IMR-90 (cell line): ENCODE measurements around the gene SPHK2. TPM values are rescaled to one million over a fixed set of nuclear protein-coding genes. Genes with fewer than 3 reads are reported as not detected.

ENCODE experiments used
- ATAC-seq: fragments of 200-7000 bp; cut with Tn5 transposase; 2 replicates; pipeline ENCODE4 v1.9.1; 2020; ENCODE audit warnings: low read depth, mild to moderate bottlenecking, moderate library complexity
- BruUV-seq: library from RNA; stranded (reverse); fragments of 400-500 nt; replicated peaks from 2 replicates; lab custom pipeline; 2021; lab: Mats Ljungman, UMichigan
- CTCF ChIA-PET: fragments of 300-600 bp; formaldehyde crosslinking; extraction: SDS; loops from one replicate; lab custom pipeline; 2021; ENCODE audit warnings: antibody characterized with exemption; lab: Yijun Ruan, JAX
- POLR2A ChIA-PET: fragments of 300-600 bp; sonication (Branson Sonifier 250); formaldehyde crosslinking; loops from one replicate; lab custom pipeline; 2022; ENCODE audit warnings: antibody characterized with exemption; ENCODE audit not compliant: unreplicated experiment; lab: Charles Lee
- DNase-seq: peaks from one replicate; pipeline ENCODE4 v3.0.0; 2013
- H2AFZ ChIP-seq: replicated peaks from 2 replicates; pipeline ENCODE3; 2013; ENCODE audit warnings: low read length, mild to moderate bottlenecking; ENCODE audit not compliant: poor library complexity
- H2AK5ac ChIP-seq: 2 replicates; pipeline ENCODE4 v1.6.1; 2013; ENCODE audit warnings: low read depth, low read length, inconsistent platforms
- H2AK9ac ChIP-seq: replicated peaks from 2 replicates; pipeline ENCODE3; 2013; ENCODE audit warnings: mild to moderate bottlenecking, low read depth, low read length, moderate library complexity; ENCODE audit not compliant: poor library complexity
- H2BK120ac ChIP-seq: 2 replicates; pipeline ENCODE4 v1.6.1; 2013; ENCODE audit warnings: low read depth, low read length, inconsistent platforms
- H2BK15ac ChIP-seq: 3 replicates; pipeline ENCODE4 v1.6.1; 2013; ENCODE audit warnings: low read depth, low read length, inconsistent platforms
- H2BK20ac ChIP-seq: 2 replicates; pipeline ENCODE4 v1.6.1; 2013; ENCODE audit warnings: low read depth, mild to moderate bottlenecking, inconsistent platforms, low read length, moderate library complexity
- H2BK5ac ChIP-seq: 2 replicates; pipeline ENCODE4 v1.6.1; 2013; ENCODE audit warnings: mild to moderate bottlenecking, low read depth, low read length, inconsistent platforms; ENCODE audit not compliant: poor library complexity, severe bottlenecking
- H3K14ac ChIP-seq: replicated peaks from 2 replicates; pipeline ENCODE4 v1.6.1; 2013; ENCODE audit warnings: low read depth, low read length, inconsistent platforms
- H3K18ac ChIP-seq: 2 replicates; pipeline ENCODE4 v1.6.1; 2013; ENCODE audit warnings: low read depth, low read length, control low read depth
- H3K23ac ChIP-seq: 2 replicates; pipeline ENCODE4 v1.6.1; 2013; ENCODE audit warnings: low read depth, low read length, inconsistent platforms
- H3K27ac ChIP-seq: 2 replicates; pipeline ENCODE4 v1.5.1; 2013; ENCODE audit warnings: mild to moderate bottlenecking, control low read depth, low read length; ENCODE audit not compliant: insufficient read depth
- H3K27me3 ChIP-seq: 2 replicates; pipeline ENCODE4 v1.6.1; 2013; ENCODE audit warnings: low read length; ENCODE audit not compliant: control insufficient read depth, insufficient read depth
- H3K36me3 ChIP-seq: 2 replicates; pipeline ENCODE4 v1.6.1; 2013; ENCODE audit warnings: low read length, mixed read lengths; ENCODE audit not compliant: control insufficient read depth, insufficient read depth
- H3K4ac ChIP-seq: 2 replicates; pipeline ENCODE4 v1.6.1; 2013; ENCODE audit warnings: low read depth, low read length, inconsistent platforms
- H3K4me1 ChIP-seq: 2 replicates; pipeline ENCODE4 v1.6.1; 2013; ENCODE audit warnings: low read length, mixed read lengths; ENCODE audit not compliant: control insufficient read depth, insufficient read depth
- H3K4me2 ChIP-seq: 2 replicates; pipeline ENCODE4 v1.6.1; 2013; ENCODE audit warnings: low read depth, mild to moderate bottlenecking, control low read depth, low read length, moderate library complexity
- H3K4me3 ChIP-seq: 2 replicates; pipeline ENCODE4 v1.5.1; 2013; ENCODE audit warnings: low read depth, mild to moderate bottlenecking, control low read depth, low read length, moderate library complexity; ENCODE audit not compliant: insufficient read depth
- H3K56ac ChIP-seq: 2 replicates; pipeline ENCODE4 v1.6.1; 2013; ENCODE audit warnings: low read length, inconsistent platforms; ENCODE audit not compliant: insufficient read depth; ENCODE audit errors: extremely low read depth
- H3K79me1 ChIP-seq, 2 experiments: 2 replicates each; pipeline ENCODE4 v1.6.1; 2013; ENCODE audit warnings: low read length in 2 of 2, inconsistent platforms in 1 of 2, low read depth in 1 of 2
- H3K9ac ChIP-seq: 2 replicates; pipeline ENCODE4 v1.6.1; 2013; ENCODE audit warnings: low read depth, low read length, control low read depth
- H3K9me1 ChIP-seq: 2 replicates; pipeline ENCODE4 v1.6.1; 2013; ENCODE audit warnings: low read length, inconsistent platforms; ENCODE audit not compliant: insufficient read depth
- H3K9me3 ChIP-seq: 2 replicates; pipeline ENCODE4 v1.6.1; 2013; ENCODE audit warnings: low read length; ENCODE audit not compliant: control insufficient read depth, insufficient read depth
- H4K20me1 ChIP-seq: 2 replicates; pipeline ENCODE4 v1.6.1; 2013; ENCODE audit warnings: low read length, inconsistent platforms; ENCODE audit not compliant: insufficient read depth
- H4K5ac ChIP-seq: 2 replicates; pipeline ENCODE4 v1.6.1; 2013; ENCODE audit warnings: mild to moderate bottlenecking, low read depth, low read length, control low read depth
- H4K8ac ChIP-seq, 2 experiments: 2 replicates each; pipeline ENCODE4 v1.6.1; 2013; ENCODE audit warnings: low read depth in 2 of 2, low read length in 2 of 2, control low read depth in 1 of 2, inconsistent platforms in 1 of 2
- H4K91ac ChIP-seq: 2 replicates; pipeline ENCODE4 v1.6.1; 2013; ENCODE audit warnings: low read depth, low read length, inconsistent platforms; ENCODE audit not compliant: insufficient read depth
- CEBPB ChIP-seq: IDR thresholded peaks from 2 replicates; pipeline ENCODE4 v1.6.1; 2012; ENCODE audit warnings: low read depth, low read length, improper control_type of control experiment
- ELK1 ChIP-seq: fragments of 150-350 bp; IDR thresholded peaks from 2 replicates; pipeline ENCODE4 v1.6.1; 2016; ENCODE audit warnings: low read depth, mild to moderate bottlenecking, low read length, moderate library complexity, borderline replicate concordance
- FOS ChIP-seq: fragments of 150-350 bp; IDR thresholded peaks from 2 replicates; pipeline ENCODE4 v1.6.1; 2016; ENCODE audit warnings: low read depth, low read length
- MAFK ChIP-seq: IDR thresholded peaks from 2 replicates; pipeline ENCODE4 v1.6.1; 2012; ENCODE audit warnings: low read depth, low read length, improper control_type of control experiment
- MAZ ChIP-seq: IDR thresholded peaks from 2 replicates; pipeline ENCODE4 v1.6.1; 2012; ENCODE audit warnings: low read depth, mild to moderate bottlenecking, low read length, improper control_type of control experiment, moderate library complexity, borderline replicate concordance
- MXI1 ChIP-seq: IDR thresholded peaks from 2 replicates; pipeline ENCODE4 v1.6.1; 2012; ENCODE audit warnings: low read depth, mild to moderate bottlenecking, low read length, moderate library complexity, borderline replicate concordance
- POLR2A ChIP-seq: IDR thresholded peaks from 2 replicates; pipeline ENCODE4 v1.6.1; 2012; ENCODE audit warnings: mild to moderate bottlenecking, low read depth, low read length
- RAD21 ChIP-seq: IDR thresholded peaks from 2 replicates; pipeline ENCODE4 v1.6.1; 2012; ENCODE audit warnings: low read length, improper control_type of control experiment
- WGBS, 2 experiments: methylation state at CpG; one replicate each; pipeline versions ENCODE4 v1.1.5 to v1.1.7; 2013; ENCODE audit warnings: missing lambda C conversion rate in 2 of 2; ENCODE audit not compliant: insufficient read length in 1 of 2; ENCODE audit errors: extremely low coverage in 2 of 2; 5-methylcytosine and 5-hydroxymethylcytosine counted together
- dilution Hi-C: fragments of 300-500 bp; cut with HindIII; formaldehyde crosslinking; loops from one replicate; pipeline ENCODE4 v1.14.3; 2018; ENCODE audit warnings: low sequenced_read_pairs; ENCODE audit not compliant: unreplicated experiment
- in situ Hi-C: fragments of 300-500 bp; cut with MboI; formaldehyde crosslinking; loops from 3 replicates; pipeline ENCODE4 v1.14.3; 2019; ENCODE audit warnings: low sequenced_read_pairs, inconsistent platforms, mixed read lengths
- intact Hi-C: fragments of 100-400 bp; cut with micrococcal nuclease; formaldehyde crosslinking; loops from 2 replicates; pipeline ENCODE4 v1.10.0; 2022
- polyA plus RNA-seq, 3 experiments: library from polyadenylated mRNA; depleted of rRNA; stranded (reverse); fragments of >200 nt; gene quantifications; 2 replicates each; pipeline ENCODE4 v1.2.3, GENCODE V29; 2012; ENCODE audit warnings: low replicate concordance in 1 of 3
- total RNA-seq: library from RNA; depleted of rRNA; stranded (reverse); fragments of >200 nt; gene quantifications from 2 replicates; pipeline ENCODE4 v1.2.3, GENCODE V29; 2012

SPHK2 gene
- total and polyA plus RNA-seq, 2 of the 4 experiments (the other 2 are of a cell fraction), result 1.6 to 9.9 TPM

DNA sequence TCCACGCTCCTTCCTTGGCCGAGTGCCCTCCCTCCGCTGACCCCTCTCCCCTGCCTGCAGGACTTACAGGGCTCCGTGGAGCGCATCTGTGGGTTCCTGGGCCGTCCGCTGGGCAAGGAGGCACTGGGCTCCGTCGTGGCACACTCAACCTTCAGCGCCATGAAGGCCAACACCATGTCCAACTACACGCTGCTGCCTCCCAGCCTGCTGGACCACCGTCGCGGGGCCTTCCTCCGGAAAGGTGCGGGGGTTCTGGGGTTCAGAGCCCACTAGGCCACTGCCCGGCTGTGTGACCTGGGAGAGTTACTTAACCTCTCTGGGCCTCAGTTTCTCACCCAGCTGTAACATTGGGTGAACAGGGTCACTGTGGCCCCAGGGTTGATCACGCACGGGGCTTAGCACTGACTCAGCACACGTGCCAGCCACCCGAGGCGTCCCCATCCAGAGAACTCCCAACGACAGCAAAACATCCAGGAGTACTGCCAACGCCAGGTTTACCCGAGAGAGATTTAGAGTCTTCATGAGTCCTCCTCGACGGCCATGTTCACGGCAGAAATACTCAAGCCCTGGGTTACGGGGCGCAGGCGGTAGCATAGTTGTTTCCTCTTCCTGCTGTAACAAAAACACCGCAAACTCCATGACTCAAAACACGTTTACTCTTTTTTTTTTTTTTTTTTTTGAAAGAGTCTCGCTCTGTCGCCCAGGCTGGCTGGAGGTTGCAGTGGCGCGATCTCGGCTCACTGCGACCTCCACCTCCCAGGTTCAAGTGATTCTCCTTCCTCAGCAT, 22.4 kb upstream of the SPHK2 start:
- BruUV-seq, result no TSS peak

More for the DNA sequence above, 22.4 kb upstream of the SPHK2 start:
- Histone ChIP-seq H2AK9ac (no peak overlapping the region), H3K27me3 (peaks cover 16% of the 10 kb centered on the region), H3K4me1 (no peaks in the 10 kb centered on the region), H3K9me3 (no peaks in the 10 kb centered on the region), H2BK5ac (no peak overlapping the region), H3K4me2 (no peak overlapping the region), H3K79me1 (no peaks in the 10 kb centered on the region), H3K4ac (no peak overlapping the region), H2BK20ac (no peak overlapping the region), H3K23ac (no peak overlapping the region), H3K9me1 (no peaks in the 10 kb centered on the region), H4K91ac (no peak overlapping the region), H4K8ac (no peak overlapping the region), H3K56ac (no peak overlapping the region), H2AFZ (no peak overlapping the region), H3K4me3 (no peak overlapping the region), H3K14ac (no peak overlapping the region), H2BK120ac (no peak overlapping the region), H4K5ac (no peak overlapping the region), H3K9ac (no peak overlapping the region), H4K20me1 (no peaks in the 10 kb centered on the region), H3K36me3 (no peaks in the 10 kb centered on the region), H3K18ac (no peak overlapping the region), H2BK15ac (no peak overlapping the region), H2AK5ac (no peak overlapping the region), H3K27ac (no peak overlapping the region)
- ATAC-seq, result no peak
- CTCF ChIA-PET, result no interaction called here
- WGBS, 2 experiments, result 85% methylated on average over 28 of the region's 39 CpGs; no CpG with 5 or more reads in 1 of the 2 experiments
- in situ Hi-C loops, result no loop called here
- no peak for DNase-seq
- intact Hi-C loops, result no loop called here
- no peak for TF ChIP-seq POLR2A
- no peak for TF ChIP-seq MAZ
- TF ChIP-seq RAD21, result no peak
- TF ChIP-seq MXI1, result no peak
- no peak for TF ChIP-seq ELK1
- no peak for TF ChIP-seq CEBPB
- no peak for TF ChIP-seq MAFK
- TF ChIP-seq FOS, result no peak
- POLR2A ChIA-PET, result no interaction called here
- dilution Hi-C loops, result no loop called here
